HG03565 (cell line): Measurements from ENCODE around the gene STX16.

Source experiments
- ATAC-seq: cut with Tn5 transposase; IDR thresholded peaks from one replicate; pipeline ENCODE4 v1.9.1; 2021; ENCODE audit warnings: mild to moderate bottlenecking, moderate library complexity; ENCODE audit not compliant: unreplicated experiment

STX16 gene

DNA sequence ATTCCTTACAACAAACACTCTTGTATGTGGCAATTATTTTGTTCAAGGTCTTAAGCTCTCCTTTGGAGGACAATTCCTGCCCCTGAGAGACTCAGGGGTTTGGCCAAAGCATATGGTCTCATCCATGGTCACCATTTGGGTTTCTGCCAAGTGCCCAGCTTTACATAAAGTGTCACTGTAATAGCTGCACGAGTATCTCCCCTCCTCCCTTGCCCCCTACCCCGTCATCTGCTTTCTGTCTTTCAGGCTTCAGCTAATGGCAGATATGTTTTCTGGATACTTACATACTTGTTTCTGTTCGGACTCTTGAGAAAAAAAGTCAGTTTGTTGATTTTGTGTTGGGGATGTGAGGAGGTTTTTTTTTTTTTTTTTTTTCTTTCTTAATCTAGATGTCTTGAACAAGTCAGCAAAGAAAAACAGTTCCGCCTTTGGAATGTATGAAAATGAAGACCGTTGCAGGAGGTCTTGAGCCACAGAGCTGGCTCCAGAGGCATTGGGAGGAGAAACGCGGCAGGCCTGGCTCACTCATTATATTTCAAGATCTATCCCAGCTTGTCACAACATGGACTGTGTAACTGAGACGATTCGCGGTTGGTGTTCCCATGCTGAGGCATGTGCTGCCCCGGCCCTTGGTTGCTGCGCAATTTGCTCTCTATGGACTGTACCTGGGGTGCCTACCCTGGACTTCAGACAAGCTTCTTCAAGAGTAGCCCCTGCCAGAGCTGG is 32.6 kb upstream of the STX16 start:
- ATAC-seq: no peak

DNA sequence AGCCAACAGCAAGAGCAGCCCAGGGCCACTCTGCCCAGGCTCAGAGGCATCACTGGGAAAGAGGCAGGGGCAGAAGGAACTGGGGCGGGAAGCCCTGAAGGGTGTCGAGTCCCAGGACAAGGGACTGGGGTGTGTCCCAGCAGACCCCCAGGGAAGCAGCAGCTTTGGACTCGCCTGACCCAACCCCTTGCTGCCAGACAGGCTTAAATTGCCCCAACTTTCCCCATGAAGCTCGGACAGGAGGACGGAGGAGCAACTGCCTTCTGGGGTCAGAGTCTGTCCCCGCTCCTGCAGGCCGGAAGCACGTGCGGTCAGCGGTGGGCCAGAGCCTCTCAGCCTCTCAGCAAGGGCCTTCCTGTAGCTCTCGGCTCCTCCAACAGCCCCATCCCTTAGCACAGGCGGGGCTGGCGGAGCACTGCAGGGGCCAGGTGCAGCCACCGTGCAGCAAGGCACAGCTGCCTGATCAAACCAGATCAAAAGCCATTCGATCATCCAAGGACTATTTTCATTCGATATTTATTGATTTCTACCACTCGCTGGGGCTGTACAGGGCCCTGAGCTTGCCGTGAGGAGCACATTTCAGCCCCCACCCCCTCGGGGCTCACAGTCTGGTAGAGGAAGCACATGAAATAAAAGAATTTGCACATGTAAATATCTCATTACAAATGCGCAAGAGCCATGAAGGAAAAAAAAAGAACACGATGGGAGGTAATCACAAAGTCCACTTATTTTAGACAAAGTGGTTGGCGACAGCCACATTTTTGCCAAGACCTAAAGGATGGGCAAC is 31.8 kb upstream of the STX16 start:
- ATAC-seq: no peak

DNA sequence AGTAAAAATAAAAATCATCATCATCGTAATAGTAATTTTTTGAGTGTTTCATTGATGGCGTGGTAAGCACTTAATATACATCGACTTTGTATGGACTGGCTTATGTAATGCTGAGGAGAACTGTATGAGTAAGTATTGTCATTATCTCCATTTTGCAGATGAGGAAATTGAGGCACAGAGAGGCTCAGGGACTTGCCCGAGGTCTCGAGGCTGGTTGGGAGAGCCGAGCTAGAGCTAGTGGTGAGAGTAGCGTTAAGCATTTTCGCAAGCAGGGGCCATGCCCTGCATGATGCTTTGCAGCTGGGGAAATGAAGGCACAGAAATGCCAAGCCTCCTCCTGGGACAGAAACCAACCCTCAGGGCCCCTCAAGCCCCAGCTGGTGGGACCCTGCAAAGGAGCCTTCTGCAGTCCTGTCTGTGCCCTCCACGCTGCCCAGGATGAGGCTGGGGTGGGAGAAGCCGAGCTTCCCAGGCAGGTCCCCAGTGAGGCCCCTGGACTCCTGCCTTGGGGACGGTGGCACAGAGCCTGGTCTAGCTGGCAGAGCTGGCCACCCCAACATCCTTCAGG is 31.1 kb upstream of the STX16 start:
- ATAC-seq: no peak

DNA sequence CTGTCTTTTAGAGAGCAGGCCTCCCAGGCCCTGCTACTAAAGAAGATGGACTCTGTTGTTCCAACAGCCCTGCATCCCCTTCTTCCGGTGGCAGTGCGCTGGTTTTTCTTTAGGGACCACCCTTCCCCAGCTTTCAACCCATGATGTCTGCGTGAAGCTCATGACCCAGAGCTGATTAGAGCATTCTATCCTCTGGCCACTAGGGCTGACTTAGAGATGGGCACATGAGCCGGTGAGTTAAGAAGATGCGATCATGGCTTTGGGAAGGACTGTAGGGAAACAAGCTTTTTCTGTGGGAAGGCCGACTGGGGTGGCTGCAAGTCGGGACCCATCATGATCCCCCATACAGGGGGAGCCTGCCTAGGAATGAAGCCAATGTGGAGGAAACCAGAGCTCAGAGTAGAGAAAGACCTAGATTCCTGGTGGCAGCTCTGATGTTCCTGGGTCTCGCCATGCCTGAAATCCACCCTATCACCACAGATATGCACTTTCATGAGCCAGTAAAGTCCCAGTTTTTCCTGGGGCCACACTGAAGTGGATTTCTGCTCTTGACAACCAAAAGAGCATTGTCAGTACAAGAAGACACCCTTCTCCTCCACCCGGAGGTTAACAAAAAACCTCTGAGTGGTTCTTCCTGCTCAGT is 29.1 kb upstream of the STX16 start:
- no peak for ATAC-seq

DNA sequence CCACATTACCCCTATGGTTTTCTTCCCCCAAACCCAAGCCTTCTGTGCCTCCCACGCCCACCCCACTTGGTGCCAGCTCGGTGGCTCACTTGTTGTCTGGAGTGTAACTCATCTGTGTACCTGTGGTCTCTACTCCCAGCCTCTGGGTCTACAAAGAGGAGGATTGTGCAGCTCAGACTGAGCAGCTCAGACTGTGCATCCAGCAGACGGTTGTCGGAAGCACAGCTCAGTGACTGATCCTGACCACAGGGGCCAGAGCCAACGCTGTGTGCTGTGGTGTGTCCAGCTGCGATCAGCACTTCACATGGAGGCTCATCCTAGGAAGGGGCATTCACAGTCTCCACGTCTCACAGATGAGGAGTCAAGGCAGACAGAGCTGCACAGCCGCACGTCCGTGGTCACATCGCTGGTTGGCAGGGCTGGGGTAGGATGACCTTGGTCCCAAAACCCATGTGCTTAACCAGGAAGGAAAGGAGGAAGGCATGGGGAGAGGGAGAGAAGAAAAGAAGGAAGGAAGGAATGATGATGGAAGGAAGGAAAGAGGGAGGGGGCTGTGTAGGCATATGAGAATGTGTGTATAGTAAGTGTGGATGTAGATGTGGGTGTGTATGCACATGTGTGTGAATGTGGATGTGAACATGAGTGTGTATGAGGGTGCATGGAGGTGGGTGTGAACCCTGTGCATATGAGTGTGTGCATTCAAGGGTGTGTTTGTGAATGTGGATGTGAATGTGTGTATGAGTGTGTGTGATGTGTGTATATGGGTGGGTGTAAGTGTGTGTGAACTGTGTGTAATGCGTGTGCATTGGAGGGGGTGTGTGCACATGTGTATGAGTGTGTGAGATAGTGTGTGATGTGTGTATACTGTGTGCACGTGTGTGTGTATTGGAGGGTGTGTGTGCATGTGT is 28.2 kb upstream of the STX16 start:
- no peak for ATAC-seq

DNA sequence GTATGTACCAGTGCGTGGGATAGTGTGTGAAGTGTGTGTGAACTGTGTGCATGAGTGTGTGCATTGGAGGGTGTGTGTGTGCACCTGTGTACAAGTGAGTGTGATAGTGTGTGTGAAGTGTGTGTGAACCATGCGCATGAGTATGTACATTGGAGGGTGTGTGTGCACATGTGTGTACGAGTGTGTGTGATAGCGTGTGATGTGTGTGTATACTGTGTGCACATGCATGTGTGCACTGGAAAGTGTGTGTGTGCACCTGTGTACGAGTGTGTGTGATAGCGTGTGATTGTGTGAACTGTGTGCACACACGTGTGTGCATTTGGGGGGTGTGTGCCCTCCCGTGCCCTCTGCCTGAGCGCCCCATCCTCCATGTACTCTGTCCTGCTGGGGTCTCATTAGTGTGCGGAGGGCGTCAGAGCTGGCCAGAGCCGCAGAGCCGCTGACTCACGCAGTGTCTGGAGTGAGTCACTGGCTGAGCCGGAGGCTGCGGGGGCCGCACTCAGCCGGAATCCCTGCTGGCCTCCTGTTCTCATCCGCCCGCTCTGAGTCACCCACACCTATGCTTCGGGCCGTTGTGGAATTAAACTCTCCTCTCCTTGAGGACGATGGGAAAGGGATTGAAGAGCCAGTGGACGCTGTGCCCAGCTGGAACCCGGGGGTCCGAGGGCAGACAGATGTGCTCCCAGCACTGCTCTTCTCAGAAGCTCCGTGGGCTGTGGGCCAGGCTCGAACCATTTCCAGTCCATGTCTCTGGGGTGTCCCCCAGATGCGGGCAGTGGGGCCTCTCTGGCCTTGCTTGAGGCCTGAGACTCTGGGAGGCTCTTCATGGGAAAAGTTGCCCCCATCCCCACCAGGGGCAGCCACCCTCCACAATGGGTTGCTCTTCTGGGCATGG is 27.3 kb upstream of the STX16 start:
- ATAC-seq: no peak

DNA sequence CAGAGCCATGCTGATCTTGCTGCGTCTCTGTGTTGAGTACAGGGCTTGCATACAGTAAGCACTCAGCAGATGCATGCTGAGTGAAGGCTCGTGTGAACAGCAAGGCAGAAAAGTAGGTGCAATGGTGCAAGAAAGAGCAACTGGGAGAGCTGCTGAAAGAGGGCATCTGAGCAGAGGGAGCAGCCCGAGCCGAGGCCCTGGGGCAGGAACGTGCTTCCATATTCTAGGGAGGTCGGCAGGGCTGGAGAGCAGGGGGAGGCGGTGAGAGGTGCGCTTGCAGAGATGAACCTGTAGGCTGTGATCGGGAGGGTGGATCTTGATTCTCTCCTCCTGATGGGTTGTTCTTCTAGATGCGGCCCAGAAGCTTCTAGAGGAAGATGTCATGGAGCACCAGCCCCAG is 26.4 kb upstream of the STX16 start:
- ATAC-seq: no peak

DNA sequence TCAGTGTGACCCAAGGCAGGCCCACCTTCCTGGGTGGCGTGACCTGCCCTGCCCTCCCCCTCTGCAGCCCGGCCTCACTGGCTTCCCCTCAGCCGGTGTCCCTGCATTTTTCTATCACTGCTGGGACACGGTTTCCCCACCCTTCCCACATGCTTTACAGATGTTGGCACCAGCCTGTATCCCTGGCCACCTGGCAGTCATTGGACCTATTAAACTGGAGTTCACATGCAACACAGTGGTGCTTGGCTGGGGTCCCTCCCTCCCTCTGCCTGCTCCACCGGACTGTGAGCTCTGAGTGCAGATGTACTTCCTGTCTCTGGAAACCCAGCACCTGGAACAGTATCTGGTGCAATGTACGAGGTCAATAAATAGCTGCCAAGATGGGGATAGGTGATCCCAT is 25.5 kb upstream of the STX16 start:
- ATAC-seq: no peak

DNA sequence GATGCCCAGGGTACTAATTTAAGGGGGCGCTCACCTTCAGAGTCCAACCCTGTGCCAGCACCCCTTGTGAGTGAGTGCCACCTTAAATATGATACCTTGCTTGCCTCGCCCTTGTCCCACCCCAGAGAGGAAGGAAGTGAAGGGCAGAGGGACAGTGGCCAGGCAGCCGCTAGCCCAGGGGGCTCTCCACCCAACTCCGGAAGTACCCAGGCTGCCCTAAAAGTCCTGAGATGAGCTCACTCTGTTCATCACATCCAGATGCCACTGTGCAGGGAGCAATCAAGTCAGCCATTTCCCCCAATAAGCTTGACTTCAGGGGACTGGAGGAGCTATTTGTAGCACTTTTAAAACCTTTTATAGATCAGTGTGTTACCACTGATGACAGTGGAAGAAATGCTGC is 25.0 kb upstream of the STX16 start:
- ATAC-seq: no peak

DNA sequence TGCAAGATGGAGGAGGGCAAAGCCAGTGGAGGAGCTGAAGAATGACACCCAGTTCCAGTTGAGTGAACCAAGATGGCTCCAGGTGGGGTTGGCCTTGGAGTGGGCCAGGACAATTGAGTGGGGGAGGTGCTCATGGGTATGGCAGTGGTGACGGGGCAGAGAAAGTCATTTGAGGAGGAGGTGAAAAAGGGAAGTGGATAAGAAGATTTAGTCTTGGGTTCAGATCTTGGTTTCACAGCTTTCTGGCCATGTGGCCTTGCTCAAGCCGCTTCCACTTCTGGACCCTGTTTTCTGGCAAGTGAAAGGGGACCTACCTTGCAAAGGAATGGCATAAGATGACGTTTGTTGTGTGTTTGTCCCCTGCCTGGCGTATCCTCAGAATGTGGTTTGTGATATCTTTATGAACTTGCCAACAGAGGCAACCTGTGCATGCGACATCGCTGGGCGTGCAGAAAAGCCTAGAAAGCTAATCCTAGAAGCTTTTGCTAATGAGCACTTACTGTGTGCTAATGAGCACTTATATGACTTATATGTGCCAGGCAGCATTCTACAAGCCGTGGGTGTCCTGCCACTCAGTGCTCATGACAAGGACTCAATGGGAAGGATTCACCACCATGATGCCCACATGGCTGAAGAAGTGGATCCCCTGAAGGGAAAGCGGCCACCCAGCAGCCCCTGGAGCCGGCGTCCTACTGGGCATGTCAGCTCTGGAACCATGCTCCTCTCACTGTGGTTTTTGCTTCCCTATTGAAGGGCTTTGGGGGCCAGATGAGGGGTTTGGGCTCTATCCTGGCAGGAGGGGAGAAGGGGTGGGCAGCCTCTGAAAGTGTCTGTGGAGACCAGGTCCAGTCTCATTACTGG is 23.6 kb upstream of the STX16 start:
- ATAC-seq: no peak

DNA sequence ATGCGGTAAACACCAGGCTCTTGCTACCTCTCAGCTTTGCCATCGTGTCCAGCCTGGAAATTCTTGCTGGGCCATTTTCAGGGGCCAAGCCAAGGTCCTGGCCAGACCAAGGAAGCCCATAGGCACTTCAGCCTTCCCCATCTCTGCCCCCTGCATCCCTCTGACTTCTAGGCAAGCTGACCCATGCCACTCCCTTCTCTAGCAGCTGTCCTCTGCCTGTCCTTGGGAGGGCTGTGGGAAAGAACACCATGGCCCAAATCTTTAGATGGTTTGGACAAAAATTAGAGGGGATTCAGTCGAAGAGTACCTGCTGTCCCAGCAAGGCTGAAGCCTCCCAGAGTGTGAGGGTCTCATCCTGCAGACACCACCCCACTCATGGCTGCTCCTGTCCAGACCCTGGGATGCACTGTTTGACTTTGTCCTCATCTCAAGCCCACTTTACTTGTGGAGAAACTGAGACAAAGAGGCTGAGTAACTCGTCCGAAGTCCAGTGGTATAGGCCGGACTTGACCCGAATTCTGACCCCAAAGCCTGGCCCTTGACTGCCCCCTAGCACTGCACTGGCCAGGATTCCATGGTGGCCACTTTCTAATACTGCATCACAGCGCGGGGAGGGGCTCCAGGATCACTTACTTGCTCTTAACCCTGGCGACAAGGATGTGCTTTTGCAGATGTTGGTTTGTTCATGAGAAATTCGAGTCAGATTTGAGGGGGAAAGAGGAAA is 22.4 kb upstream of the STX16 start:
- no peak for ATAC-seq

DNA sequence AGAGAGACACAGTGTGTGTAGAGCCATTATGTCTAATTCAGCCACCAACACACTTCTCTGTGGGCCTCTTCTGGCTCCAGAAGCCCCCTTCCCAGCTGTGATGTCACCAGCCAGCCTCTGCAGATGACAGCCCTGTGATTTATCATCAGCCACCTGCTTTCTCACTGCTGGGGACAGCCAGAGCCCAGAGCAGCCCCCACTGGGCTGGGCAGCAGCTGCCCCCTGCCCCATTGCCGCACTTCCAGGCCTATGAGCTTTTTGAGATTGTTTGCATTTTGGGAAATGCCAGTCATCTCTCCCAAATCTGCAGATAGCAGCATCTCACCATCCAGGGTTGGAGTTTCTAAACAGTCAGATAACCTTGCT is 21.9 kb upstream of the STX16 start:
- no peak for ATAC-seq

DNA sequence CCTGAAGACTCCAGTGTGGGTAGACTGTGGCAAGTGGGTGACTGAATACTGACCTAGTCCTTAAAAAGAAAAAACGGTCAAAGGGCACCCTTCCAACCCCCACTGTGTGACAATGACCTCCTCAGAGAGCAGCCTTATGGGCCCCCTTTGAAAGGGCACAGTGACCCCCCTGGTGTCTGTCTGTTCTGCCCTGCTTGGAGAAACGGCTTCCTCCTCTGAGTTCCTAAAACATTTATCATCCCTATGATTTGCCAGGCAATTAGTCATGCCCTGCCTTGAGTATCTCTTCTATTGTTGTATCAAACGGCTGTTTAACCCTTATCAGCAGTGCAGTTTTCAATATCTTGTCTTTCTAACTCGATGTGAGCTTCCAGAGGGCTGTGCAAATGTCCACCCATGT is 21.0 kb upstream of the STX16 start:
- no peak for ATAC-seq

DNA sequence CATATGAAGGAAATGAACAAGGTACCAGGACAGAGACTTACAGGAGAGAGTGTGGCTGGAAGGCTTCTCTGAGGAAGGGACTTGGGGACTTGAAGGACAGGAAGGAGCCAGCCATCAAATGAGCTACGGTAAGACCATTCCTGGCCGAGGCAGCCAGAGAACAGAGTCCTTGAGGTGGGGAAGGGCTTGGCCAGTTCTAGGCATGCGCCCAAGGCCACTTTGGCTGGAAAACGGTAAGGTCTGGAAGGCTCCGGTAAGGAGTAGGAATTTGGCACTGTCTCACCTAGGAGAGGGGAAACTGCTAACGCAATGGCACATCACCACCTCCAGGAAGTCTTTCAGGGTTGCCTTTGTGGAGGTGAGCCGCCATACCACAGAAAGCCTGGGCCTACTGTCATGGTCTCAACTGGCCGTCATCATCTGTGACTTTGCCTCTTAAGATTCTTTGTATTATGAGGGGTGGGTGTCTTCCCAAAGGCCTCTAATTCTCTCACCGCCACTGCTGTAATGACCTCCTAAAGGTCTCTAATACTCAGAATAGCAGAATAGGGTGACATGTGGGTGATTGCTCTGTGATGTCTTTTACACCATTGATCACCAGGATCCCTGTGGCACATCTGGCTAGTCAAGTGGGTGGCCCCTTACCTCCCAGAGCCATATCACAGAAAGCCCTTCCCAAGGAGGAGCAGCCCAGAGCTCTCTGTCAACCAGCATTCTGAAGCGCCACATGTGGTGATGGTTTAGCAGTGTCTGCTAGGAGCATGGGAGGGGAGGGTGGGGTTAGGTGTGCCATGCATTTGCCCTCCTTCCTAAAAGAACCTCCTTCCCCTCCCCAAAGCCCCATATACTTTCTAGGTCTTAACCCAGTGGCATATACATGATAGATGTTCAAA is 17.7 kb upstream of the STX16 start:
- no peak for ATAC-seq

DNA sequence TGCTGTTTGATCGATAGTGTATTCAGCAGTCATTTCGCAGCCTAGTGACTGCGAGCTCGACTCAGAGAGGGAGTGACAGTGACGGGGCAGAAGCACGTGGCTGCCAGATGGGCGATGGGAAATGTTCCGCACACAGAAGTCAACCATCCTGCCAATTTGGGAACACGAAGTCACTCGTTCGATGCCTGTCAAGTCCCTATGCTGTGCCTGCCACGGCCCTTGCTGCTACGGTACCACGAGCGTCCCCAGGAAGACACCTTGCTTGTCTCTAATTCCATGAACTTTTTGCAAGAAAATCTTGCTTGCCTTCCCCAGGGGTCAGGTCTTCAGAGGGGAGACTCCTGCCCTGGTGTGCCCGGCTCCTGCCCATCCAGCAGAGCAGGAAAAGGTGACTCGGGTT is 17.0 kb upstream of the STX16 start:
- ATAC-seq: no peak

DNA sequence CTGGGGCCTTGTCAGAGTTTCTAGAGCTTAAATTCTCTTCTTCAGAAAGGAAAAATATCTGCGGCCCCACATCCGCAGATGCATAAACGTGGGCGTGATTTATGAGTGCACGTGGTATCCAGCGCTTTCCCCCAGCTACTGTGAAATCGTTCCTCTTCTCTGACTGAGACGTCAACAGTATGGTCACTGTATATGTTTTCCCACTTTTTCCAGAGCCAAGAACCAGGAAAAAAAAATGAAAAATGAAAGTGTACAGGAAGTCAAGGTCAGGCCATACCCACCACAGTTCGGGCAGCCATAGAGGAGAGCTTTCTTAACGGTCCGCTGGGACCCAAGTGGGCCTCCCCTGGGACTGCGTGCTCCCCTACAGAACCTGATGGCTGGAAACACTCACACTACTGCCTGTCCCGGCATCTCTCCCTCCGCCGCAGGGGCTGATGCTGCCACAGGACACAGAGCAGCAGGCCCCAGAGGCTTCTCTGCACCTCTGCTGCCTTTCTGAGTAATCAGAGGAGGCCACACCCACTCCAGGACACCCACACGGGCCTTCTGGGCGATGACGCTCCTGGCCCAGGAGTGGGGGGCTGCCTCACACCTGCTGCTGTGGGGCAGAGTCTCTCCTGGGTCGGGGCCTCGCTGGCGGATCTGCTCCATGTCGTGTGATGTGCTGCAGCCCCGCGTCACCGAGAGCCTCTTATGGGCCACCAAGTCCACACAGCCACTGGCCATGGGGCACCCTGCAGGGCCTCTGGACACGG is 16.4 kb upstream of the STX16 start:
- ATAC-seq: no peak

DNA sequence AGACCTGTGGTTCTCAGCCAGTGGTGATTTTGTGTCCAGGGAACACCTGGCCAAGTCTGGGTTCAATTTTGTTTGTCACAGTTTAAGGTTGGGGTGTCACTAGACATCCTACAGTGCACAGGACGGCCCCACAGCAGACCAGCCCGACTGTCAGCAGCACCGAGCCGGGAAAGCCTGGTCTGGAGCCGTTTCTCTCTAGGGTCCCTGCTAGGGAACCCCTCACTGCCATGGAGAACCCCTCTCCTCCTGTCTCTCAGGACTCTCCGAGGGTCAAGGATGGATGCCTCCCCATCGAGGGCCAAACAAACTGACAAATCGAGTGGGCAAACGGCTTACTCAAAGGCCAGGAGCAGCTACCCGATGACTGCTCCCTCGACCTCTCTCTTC is 15.8 kb upstream of the STX16 start:
- ATAC-seq: no peak
